Lower lobe of right lung (tissue), 2 donors: ENCODE measurements around the gene SGMS1. TPM values are rescaled to one million over a fixed set of nuclear protein-coding genes. Genes with fewer than 3 reads are reported as not detected.

Experiments
- ATAC-seq, 2 donors: fragments of 200-7000 bp; cut with Tn5 transposase; one replicate each; pipeline ENCODE4 v1.9.1; 2020 to 2022; ENCODE audit warnings: mild to moderate bottlenecking in 2 of 2, moderate library complexity in 2 of 2
- DNase-seq: peaks from one replicate; pipeline ENCODE4 v3.0.0-alpha.2; 2020
- H3K27ac ChIP-seq: fragments of 200-600 bp; one replicate; pipeline ENCODE4 v1.8.0; 2022
- H3K27me3 ChIP-seq: fragments of 200-600 bp; one replicate; pipeline ENCODE4 v1.8.0; 2022; ENCODE audit warnings: low read depth
- H3K36me3 ChIP-seq: fragments of 200-600 bp; one replicate; pipeline ENCODE4 v1.8.0; 2022; ENCODE audit warnings: mild to moderate bottlenecking
- H3K4me1 ChIP-seq: fragments of 200-600 bp; one replicate; pipeline ENCODE4 v1.8.0; 2022
- H3K4me3 ChIP-seq: fragments of 200-600 bp; one replicate; pipeline ENCODE4 v1.8.0; 2022; ENCODE audit warnings: mild to moderate bottlenecking
- H3K9me3 ChIP-seq: fragments of 200-600 bp; one replicate; pipeline ENCODE4 v1.8.0; 2022
- CTCF ChIP-seq: fragments of 200-600 bp; IDR thresholded peaks from one replicate; pipeline ENCODE4 v1.8.0; 2022; ENCODE audit warnings: antibody characterized with exemption, mild to moderate bottlenecking
- intact Hi-C: fragments of 100-400 bp; cut with DNase I; formaldehyde crosslinking; loops from one replicate; pipeline ENCODE4 v1.11.0; 2022
- total RNA-seq: library from RNA; stranded (reverse); fragmentation: NEBNext Ultra II Directional; extraction: Animal tissue kit (Norgen Biotek cat#: 25700); gene quantifications from one replicate; pipeline ENCODE4 v1.2.1, GENCODE V29; 2021
- donor health status: DM: no; HTN: yes; CAD: no; lungs with severe emphysema.

SGMS1 gene
- total RNA-seq, 1 donor from 2014 or later, result 72.3 TPM

GRCh38 chr10:50514995-50515394 lies 108.8 kb downstream of the SGMS1 start:
- no peak overlapping the region for H3K27ac ChIP-seq

GRCh38 chr10:50513956-50514355 lies 109.8 kb downstream of the SGMS1 start:
- no peak for TF ChIP-seq CTCF
- no peak for DNase-seq
- intact Hi-C loops, result no loop called here

More at GRCh38 chr10:50514995-50515394, 108.8 kb downstream of the SGMS1 start:
- Histone ChIP-seq H3K9me3 (no peaks in the 10 kb centered on the region), H3K4me1 (peaks cover 11% of the 10 kb centered on the region), H3K36me3 (peaks cover 4% of the 10 kb centered on the region), H3K4me3 (no peak overlapping the region), H3K27me3 (no peaks in the 10 kb centered on the region)
- DNase-seq (no peak), ATAC-seq (no peak)
- intact Hi-C loops, result no loop called here
- no peak for TF ChIP-seq CTCF

GRCh38 chr10:50512743-50513416 lies 110.9 kb downstream of the SGMS1 start:
- H3K4me1 ChIP-seq, result peaks cover 27% of the 10 kb centered on the region
- H3K36me3 ChIP-seq, result no peaks in the 10 kb centered on the region
- DNase-seq (no peak), ATAC-seq (no peak)
- H3K27me3 ChIP-seq, result no peaks in the 10 kb centered on the region
- H3K4me3 ChIP-seq, result no peak overlapping the region
- intact Hi-C loops, result no loop called here
- H3K27ac ChIP-seq, result no peak overlapping the region
- TF ChIP-seq CTCF, result no peak
- H3K9me3 ChIP-seq, result no peaks in the 10 kb centered on the region

More at GRCh38 chr10:50513956-50514355, 109.8 kb downstream of the SGMS1 start:
- no peaks in the 10 kb centered on the region for H3K27me3 ChIP-seq
- no peaks in the 10 kb centered on the region for H3K9me3 ChIP-seq
- no peak overlapping the region for H3K27ac ChIP-seq
- H3K4me3 ChIP-seq, result no peak overlapping the region
- H3K4me1 ChIP-seq, result peaks cover 20% of the 10 kb centered on the region
- no peak for ATAC-seq
- H3K36me3 ChIP-seq, result no peaks in the 10 kb centered on the region

- DNase-seq (no peak), ATAC-seq (no peak)
- no peaks in the 10 kb centered on the region for H3K9me3 ChIP-seq
- H3K27me3 ChIP-seq, result no peaks in the 10 kb centered on the region
- intact Hi-C loops, result no loop called here
- H3K36me3 ChIP-seq, result no peaks in the 10 kb centered on the region
- no peak for TF ChIP-seq CTCF
- no peak overlapping the region for H3K4me3 ChIP-seq
- peaks cover 27% of the 10 kb centered on the region for H3K4me1 ChIP-seq
- no peak overlapping the region for H3K27ac ChIP-seq
Measured at GRCh38 chr10:50512214-50512595, 111.6 kb downstream of the SGMS1 start.

GRCh38 chr10:50511492-50512213 lies 112.1 kb downstream of the SGMS1 start:
- no peaks in the 10 kb centered on the region for H3K36me3 ChIP-seq
- intact Hi-C loops, result no loop called here

More at GRCh38 chr10:50511492-50512213, 112.1 kb downstream of the SGMS1 start:
- Histone ChIP-seq H3K27me3 (no peaks in the 10 kb centered on the region), H3K4me1 (peaks cover 27% of the 10 kb centered on the region), H3K4me3 (no peak overlapping the region), H3K27ac (no peak overlapping the region), H3K9me3 (no peaks in the 10 kb centered on the region)
- ATAC-seq (no peak), DNase-seq (no peak)
- no peak for TF ChIP-seq CTCF
